Measurements from ENCODE around the gene HRH2.

HRH2 gene

DNA sequence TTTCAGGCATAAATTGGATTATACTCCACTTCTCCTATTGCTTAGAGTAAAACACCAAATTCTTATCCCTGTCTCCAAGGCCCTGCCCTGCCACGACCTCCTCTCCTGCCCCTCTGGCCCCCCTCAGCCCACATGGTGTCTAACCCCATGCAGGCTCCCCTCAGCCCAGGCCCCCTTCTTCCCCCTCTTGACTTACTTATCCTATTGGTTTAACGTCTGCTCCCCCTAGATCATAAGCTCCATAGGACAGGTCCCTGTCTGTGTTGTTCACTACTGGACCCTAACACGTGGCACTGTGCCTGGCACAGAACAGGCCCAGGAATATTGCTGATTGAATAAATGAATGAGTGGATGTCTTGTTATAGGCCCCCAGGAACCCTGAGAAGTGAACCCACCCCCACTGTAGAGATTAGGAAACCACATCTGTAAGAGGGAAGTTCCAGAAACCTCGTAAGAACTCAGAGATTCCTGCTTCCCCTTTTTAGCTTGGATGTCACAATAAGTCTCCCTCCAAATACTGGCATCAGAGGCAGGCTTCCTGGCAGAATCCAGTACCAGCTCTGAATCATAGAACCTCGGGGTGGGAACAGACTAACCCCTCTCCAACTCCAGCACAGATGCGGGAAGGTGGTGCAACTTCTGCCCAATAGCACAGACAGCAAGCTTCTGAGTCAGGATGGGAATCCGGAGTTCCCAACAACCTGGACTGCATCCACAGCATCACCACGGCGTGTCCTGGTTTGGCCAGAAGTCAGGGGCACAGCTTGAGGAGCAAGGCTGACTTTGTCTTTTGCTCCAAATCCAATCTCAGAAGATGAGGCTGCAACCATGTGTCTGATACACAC is 31.5 kb downstream of the HRH2 start:
- peaks cover 39% of the 10 kb centered on the region for H3K27me3 ChIP-seq
- H3K9me3 ChIP-seq, result no peaks in the 10 kb centered on the region
- H3K4me3 ChIP-seq (ENCODE audit: low read depth, low read length), result no peak overlapping the region
- H3K4me1 ChIP-seq, result no peaks in the 10 kb centered on the region
- TF ChIP-seq, protein P1, sequence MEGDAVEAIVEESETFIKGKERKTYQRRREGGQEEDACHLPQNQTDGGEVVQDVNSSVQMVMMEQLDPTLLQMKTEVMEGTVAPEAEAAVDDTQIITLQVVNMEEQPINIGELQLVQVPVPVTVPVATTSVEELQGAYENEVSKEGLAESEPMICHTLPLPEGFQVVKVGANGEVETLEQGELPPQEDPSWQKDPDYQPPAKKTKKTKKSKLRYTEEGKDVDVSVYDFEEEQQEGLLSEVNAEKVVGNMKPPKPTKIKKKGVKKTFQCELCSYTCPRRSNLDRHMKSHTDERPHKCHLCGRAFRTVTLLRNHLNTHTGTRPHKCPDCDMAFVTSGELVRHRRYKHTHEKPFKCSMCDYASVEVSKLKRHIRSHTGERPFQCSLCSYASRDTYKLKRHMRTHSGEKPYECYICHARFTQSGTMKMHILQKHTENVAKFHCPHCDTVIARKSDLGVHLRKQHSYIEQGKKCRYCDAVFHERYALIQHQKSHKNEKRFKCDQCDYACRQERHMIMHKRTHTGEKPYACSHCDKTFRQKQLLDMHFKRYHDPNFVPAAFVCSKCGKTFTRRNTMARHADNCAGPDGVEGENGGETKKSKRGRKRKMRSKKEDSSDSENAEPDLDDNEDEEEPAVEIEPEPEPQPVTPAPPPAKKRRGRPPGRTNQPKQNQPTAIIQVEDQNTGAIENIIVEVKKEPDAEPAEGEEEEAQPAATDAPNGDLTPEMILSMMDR (IDR thresholded peaks at IDR 0.05; ENCODE audit: low read depth, low read length), result no peak
- no peak for DNase-seq
- H3K36me3 ChIP-seq, result no peaks in the 10 kb centered on the region

DNA sequence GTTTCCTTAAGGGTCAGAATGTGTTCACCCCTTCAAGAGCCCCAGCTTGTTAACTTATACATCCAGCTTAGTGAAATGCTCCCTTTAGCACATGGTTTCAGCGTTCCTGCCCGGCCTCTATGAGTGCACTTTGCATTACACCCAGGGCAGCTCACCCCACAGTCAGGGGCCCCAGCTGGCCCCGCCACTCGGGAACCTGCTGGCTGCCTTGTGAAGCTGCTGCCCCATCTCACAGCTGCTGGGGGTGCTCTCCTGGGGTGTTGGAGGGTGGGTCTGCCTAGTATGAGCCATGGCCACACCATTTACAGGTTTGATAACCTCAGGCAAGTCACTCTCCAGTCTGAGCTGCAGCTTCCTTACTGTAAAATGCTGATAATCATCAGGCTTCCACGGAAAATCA is 32.2 kb downstream of the HRH2 start:
- Histone ChIP-seq H3K4me1 (no peaks in the 10 kb centered on the region), H3K9me3 (no peaks in the 10 kb centered on the region), H3K36me3 (no peaks in the 10 kb centered on the region), H3K4me3 (ENCODE audit: low read depth, low read length) (no peak overlapping the region), H3K27me3 (peaks cover 32% of the 10 kb centered on the region)
- no peak for DNase-seq
- TF ChIP-seq, protein P1 (IDR thresholded peaks at IDR 0.05; ENCODE audit: low read depth, low read length), result no peak

- peaks cover 26% of the 10 kb centered on the region for H3K27me3 ChIP-seq
- no peaks in the 10 kb centered on the region for H3K4me1 ChIP-seq
- TF ChIP-seq, protein P1 (IDR thresholded peaks at IDR 0.05; ENCODE audit: low read depth, low read length), result no peak
Observed at GRCh38 chr5:175690586-175690985, 32.7 kb downstream of the HRH2 start.

DNA sequence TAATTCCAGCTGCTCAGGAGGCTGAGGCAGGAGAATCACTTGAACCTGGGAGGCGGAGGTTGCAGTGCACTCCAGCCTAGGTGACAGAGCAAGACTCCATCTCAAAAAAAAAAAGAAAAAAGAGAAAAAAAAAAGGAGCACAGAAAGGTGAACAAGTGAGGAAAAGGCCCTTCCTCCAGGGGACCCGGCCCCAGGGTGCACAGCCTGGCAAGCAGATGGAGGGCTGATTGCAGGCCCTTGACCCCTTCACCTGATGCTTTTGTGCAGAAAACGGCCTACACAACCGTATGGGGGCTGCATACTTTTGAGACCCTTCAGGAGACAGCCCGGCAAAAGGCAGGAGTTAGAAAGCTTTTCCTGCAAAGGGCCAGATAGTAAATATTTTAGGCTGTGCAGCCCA is 33.9 kb downstream of the HRH2 start:
- DNase-seq, result no peak
- Histone ChIP-seq H3K4me3 (ENCODE audit: low read depth, low read length) (no peak overlapping the region), H3K36me3 (no peaks in the 10 kb centered on the region), H3K27me3 (peaks cover 20% of the 10 kb centered on the region), H3K9me3 (no peaks in the 10 kb centered on the region), H3K4me1 (no peaks in the 10 kb centered on the region)
- TF ChIP-seq, protein P1 (IDR thresholded peaks at IDR 0.05; ENCODE audit: low read depth, low read length), result no peak

More at GRCh38 chr5:175690586-175690985, 32.7 kb downstream of the HRH2 start:
- no peak for DNase-seq
- Histone ChIP-seq H3K9me3 (no peaks in the 10 kb centered on the region), H3K4me3 (ENCODE audit: low read depth, low read length) (no peak overlapping the region), H3K36me3 (no peaks in the 10 kb centered on the region)

DNA sequence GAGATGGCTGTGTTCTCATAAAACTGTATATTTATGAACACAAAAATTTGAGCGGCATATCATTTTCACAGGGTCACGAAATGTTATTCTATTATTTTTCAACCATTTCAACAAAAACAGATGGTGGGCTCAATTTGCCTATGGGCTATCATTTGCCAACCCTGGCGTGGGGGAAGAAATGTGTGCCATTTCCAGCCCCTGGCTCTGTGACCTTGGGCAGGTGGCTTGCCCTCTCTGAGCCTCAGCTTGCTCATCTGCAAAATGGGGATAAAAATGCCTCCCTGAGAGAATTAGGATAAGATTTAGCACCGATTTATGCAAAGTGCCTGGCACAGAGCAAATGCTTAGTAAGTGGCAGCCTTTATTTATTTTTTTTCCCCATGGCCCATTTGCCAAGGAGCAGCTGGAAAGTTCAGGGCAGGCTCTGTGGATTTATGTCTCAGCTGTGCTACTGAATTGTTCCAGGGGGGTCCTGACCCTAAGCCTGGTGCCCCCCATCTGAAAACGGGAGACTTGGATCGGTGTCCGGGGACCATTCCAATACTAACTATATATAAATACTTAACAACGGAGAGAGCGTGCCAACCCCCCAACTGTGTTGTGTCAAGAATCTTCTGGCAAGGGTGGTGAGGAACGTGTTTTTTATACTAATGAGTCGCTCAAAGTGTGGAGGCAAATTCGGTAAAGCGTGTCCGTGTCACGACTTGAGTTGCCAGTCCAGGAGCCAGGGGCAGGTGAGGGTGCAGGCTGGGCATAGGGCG is 34.5 kb downstream of the HRH2 start:
- TF ChIP-seq, protein P1 (IDR thresholded peaks at IDR 0.05; ENCODE audit: low read depth, low read length), result no peak

More for the DNA sequence above, 34.5 kb downstream of the HRH2 start:
- peaks cover 14% of the 10 kb centered on the region for H3K27me3 ChIP-seq
- no peaks in the 10 kb centered on the region for H3K4me1 ChIP-seq
- H3K9me3 ChIP-seq, result no peaks in the 10 kb centered on the region
- no peak overlapping the region for H3K4me3 ChIP-seq (ENCODE audit: low read depth, low read length)
- no peak for DNase-seq
- no peaks in the 10 kb centered on the region for H3K36me3 ChIP-seq
